LoVo (cell line): ENCODE data around the gene ANKRD6.
"Not testable (repeated sequence)": the region's sequence is repeated elsewhere in the genome, so short reads cannot be mapped to it uniquely, and the experiment has no call there.

Experiments
- DNase-seq: peaks from one replicate; pipeline ENCODE4 v3.0.0-alpha.2; 2016; ENCODE audit warnings: low spot score

Gene ANKRD6

DNA sequence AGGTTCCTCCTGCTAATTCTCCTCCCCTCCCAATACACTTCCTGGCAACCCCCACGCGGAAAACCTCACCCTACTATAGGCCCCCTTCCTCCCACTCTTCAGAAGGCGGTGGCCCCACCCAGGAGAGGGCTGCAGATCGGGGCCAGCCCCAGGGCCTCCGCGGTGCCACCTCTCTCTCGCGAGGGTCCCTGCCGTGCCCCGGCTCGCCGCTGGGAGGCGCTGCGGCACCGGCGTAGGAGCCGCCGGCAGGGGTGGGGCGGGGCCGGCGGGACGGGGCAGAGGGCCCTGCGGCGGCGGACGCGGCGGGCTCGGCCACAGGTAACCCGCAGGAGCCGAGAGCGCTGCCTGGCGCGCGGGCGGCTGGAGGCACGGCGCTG is at the start of gene ANKRD6:
ANKRD6 (plus strand) TSS at position 278 of the 377 bp plus-strand sequence. CDS start 133,825 bp downstream, outside the sequence.
- DNase-seq = peak; percentile 79

DNA sequence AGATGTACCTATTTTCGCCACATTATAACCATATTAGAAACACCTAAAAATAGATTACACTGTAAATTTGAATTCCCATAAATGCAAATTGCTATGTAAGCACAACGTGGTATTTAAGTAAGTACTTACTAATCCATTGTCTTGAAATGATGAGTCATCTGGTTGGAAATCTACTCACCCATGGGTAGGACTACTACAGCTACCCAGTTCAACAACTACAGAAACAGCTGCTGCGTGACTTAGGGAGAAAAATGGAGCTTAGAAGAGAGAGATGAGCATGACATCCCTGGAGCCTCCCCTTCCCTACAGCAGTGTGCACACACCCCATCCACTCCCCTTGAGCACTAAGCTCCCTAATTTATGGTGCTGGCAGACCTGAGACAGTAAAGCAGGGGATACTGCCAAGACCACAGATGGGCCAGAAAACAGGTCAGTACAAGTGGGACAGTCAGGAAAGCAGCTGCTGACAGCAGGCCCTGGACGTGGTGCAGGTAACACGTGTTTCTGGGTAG is 47.7 kb upstream of the ANKRD6 start:
- DNase-seq = no peak

DNA sequence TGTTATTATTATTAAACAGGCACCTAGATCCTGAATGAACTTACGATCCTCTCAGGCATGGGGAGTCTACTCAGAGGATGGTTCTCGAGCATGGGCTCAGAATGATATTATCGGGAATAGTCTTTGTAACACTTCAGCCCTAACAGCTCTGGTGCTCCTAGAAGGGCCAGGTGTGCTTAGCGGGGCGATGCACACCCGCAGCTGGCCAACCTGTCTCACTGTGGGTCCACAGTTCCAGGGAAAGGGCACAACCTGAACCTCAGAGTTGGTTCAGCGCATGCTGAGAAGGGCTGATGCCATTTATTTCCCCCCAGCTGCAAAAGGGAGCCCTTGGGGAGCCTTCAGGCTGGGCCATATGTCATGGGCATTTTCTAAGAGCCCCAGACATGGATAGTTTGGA is 47.1 kb upstream of the ANKRD6 start:
- DNase-seq = no peak

GRCh38 chr6:89386917-89387491 is 45.9 kb upstream of the ANKRD6 start:
- no peak for DNase-seq

GRCh38 chr6:89387516-89388201 is 45.3 kb upstream of the ANKRD6 start:
- no peak for DNase-seq

- no peak for DNase-seq
Measured at GRCh38 chr6:89388846-89389245, 44.1 kb upstream of the ANKRD6 start.

- no peak for DNase-seq
Measured at GRCh38 chr6:89392823-89393222, 40.1 kb upstream of the ANKRD6 start.

GRCh38 chr6:89393659-89394058 is 39.3 kb upstream of the ANKRD6 start:
- DNase-seq = no peak

DNA sequence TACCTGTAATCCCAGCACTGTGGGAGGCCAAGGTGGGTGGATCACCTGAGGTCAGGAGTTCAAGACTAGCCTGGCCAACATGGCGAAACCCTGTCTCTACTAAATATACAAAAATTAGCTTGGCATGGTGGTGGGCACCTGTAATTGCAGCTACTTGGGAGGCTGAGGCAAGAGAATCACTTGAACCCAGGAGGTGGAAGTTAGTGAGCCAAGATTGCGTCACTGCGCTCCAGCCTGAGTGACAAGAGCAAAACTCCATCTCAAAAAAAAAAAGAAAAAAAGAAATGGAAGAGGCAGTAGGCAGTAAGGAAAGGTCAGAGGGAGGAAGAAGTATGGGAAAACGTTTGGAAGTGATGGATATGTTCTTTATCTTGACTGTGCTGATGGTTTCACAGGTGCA is 35.1 kb upstream of the ANKRD6 start:
- not testable (repeated sequence) for DNase-seq

DNA sequence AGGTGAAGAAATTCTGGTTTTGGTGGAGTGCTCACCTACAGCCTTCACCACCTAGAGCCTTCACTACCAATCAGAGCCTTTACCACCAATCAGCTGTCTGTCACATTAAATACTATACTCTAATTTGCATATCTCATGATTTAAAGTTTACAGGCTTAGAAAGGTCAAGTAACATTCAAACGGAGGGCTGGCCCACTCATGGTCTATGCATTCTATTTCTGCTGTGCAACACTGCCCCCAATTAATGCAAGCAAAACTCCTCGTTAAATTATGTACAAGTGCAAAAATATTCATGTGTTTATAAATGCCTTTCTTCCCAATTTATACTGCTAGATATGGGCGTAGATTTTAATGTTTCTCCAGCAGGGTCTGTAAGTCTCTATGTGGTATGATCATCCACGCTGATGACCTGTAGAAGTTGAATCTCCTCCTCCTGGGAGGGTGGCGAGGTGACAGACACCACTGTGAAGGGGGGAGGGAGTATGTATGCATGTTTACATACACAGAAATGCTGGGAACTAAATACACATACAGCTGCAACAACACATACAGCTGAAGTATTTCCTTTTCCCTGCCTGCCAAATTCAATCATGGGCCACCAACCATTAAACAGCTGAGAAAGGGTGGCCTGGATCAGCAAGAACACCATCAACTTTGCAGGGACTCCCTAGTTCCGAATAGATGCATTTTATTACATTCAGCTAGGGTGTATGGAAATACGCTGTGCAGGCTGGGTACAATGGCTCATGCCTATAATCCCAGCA is 34.0 kb upstream of the ANKRD6 start:
- DNase-seq = no peak

GRCh38 chr6:89400050-89400449 is 32.9 kb upstream of the ANKRD6 start:
- DNase-seq = no peak

GRCh38 chr6:89400912-89401399 is 32.0 kb upstream of the ANKRD6 start:
- no peak for DNase-seq

- DNase-seq = no peak
Measured at GRCh38 chr6:89402776-89403175, 30.2 kb upstream of the ANKRD6 start.

- no peak for DNase-seq
Measured at GRCh38 chr6:89404512-89404911, 28.4 kb upstream of the ANKRD6 start.

- no peak for DNase-seq
Measured at GRCh38 chr6:89406141-89406540, 26.8 kb upstream of the ANKRD6 start.

- DNase-seq = no peak
Measured at GRCh38 chr6:89409461-89410035, 23.4 kb upstream of the ANKRD6 start.

DNA sequence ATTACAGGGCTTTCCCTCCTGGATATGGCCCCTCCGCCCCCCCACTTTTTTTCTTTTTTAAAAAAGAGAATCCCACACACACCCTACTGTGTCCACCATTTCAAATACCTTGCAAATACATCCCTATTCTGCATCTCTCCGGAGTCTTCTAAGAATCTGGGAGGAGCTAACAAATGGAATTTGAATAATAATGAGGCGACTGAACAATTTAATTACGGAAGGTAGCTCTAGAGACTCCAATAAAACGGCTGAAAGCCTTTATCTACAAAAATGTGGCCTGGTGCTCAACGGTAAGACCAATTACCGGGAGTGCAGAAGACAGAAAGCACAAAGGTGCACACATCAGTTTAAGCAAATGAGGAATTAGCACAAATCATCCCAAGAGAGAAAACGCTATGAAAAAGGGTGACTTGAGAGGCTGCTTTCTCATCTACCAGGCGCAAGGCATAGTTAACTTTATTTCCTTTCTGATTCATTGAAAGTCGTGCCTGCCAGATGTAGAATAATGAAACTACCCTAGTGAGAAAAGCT is 22.7 kb upstream of the ANKRD6 start:
- no peak for DNase-seq

DNA sequence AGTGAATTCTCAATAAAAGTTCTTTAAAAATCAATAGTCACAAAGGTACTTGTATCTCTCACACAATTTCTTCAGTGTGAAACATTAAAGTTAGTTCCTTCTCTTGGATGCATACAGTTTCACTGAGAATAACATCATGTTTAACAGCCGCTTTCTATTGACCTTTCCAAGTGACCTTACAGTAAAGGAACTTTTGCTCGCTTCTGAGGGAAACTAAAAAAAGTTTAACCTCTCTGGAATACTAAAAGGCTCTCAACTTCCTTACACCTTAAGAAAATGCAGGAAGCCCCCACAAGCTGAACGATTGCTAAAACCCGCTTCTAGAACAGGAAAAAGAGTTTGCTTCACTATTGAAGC is 22.2 kb upstream of the ANKRD6 start:
- no peak for DNase-seq

DNA sequence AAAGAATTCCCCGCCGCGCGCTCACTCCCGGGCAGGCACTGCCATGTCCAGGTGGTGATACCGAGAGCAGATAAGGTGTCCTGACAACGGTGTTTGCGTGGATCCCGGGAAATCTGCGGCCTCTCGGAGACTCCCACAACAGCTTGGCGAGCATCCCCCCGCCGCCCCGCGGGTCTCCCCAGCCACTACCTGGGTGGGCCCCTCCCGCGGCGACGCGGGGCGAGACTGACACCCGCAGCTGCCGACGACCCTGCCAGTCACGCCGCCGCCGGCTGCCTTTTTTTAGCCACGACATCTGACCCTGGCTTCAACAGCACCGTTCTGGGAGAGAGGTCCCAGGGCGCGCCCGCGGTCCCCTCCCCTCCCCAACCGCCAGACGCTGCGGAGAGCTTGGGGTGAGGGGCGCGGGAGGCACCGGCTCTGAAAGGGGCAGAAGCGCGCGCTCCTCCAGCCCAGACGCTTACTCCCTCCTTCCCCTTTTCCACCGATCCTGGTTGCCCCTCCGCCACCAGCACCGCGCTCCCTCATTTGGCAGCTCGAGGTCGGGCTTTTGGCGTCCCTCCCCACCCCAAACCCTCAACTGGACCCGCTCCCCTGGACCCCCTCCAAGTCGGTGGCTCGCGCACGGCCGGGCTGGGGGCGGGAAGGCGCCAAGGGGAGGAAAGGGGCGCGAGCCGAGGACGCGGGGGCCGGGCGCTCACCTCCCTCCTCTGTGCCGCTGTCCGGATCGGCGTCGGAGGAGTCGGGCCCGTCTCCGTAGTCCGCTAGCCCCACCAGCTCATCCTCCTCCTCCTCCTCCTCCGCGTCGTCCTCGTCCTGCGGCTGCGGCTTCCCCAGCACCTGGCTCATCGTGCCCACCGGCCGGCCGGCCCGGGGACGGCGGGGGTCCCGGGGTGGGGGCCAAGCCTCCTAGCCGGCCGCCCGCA is 21.5 kb upstream of the ANKRD6 start:
- peak; percentile 34 for DNase-seq

DNA sequence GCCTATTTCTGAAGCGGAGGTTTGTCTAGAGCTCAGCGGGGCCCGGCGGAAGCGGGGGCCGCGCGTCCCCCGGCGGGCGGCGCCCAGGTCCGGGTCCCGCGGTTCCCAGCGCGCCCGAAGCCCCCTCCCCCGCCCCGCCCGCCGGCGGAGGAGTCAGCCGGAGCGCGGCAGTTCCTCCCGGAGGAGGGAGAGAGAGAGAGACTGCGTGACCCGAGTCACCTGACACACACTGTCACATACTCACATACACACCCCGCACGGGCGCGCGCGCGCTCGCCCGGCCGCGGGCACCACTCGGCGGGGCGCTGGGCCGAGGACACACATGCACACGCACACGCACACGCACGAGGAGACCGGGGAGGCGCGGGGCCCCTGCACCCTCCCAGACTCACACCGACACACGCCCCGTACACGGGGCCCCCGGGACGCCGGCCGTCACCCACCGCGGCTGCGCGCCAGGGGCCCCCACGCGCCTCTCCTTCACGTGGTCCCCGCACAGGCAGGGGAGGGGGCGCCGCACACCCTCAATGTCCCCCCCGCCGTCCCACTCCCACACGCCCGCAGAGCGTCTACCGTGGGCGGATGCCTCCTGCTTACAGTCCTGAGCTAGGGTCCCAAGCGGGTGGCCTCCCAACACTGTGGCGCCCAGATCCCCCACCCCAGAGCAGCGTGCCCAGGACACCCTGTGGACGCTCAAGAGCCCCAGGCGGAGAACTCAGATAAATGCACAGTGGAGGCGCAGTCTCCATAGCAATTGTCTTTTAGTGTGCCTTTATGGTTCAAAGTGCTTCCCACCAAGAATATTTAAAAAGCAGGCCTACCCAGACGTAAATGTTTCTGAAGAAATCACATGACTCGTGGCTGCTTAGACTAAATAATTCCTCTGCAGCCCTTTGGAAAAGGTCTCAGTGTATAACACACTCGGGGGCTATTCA is 20.6 kb upstream of the ANKRD6 start, which contains the start of gene RRAGD:
RRAGD (minus strand) TSS at position 203 of the 935 bp plus-strand sequence. CDS start 280 bp downstream, outside the sequence.
- DNase-seq = peak; percentile 67
